GM12892 (cell line): ENCODE measurements around the gene CDCA4.
"Not testable (repeated sequence)": the region's sequence is repeated elsewhere in the genome, so short reads cannot be mapped to it uniquely, and the experiment has no call there.

ENCODE experiments used
- DNase-seq: peaks from one replicate; pipeline ENCODE4 v3.0.0; 2011; ENCODE audit not compliant: insufficient read length
- FAIRE-seq: peaks from 2 replicates; lab custom pipeline; 2011; peaks lifted over from hg19 to GRCh38; lab: Jason Lieb, UNC
- POLR2A ChIP-seq: IDR thresholded peaks from 2 replicates; pipeline ENCODE4 v1.6.1; 2011; ENCODE audit warnings: low read depth, low read length, control low read depth
- POLR2AphosphoS5 ChIP-seq: IDR thresholded peaks from 2 replicates; pipeline ENCODE4 v1.6.1; 2011; ENCODE audit warnings: low read depth, low read length, control low read depth
- TAF1 ChIP-seq: IDR thresholded peaks from 2 replicates; pipeline ENCODE4 v1.6.1; 2011; ENCODE audit warnings: low read depth, mild to moderate bottlenecking, control low read depth, low read length, borderline replicate concordance

The CDCA4 gene

DNA sequence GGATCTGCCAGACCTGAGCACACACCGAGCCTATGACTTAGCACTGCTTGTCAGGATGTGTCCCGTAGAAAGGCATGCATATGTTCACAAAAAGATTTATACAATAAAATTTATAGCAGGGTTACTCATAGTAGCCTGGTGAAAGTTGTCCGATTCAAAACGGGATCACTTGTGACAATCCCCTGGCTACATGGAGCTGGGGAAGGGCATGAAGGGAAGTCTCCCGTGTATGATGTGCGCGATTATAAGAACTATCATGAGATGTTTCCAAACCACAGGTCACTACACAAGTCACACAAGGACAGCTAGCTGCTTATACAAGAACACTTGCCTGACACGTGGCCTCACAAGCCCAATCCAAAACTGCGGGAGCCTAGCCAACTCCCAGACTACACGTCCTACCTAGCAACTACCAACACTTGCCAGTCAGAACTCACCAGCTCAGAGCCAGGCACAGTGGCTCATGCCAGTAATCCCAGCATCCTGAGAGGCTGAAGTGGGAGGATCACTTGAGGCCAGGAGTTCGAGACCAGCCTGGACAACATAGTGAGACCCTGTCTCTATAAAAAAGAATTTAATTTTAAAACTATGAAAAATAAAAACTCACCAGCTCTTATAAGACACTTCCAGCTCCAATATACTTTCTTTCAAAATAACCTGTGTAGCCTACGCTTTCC lies 7.5 kb upstream of the CDCA4 start:
- FAIRE-seq = no peak

DNA sequence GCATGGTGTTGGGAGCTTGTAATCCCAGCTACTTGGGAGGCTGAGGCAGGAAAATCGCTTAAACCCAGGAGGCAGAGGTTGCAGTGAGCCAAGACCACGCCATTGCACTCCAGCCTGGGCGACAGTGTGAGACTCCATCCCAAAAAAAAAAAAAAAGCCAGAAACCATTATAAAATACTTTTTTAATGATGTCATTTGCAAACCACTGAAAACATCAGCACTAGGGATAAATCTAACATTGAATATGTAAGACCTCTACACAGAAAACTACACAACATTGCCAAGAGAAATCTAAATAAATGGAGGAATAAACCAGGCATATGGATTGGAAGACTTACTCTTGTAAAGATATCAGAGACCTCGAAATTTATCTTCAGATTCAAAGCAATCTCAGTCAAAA lies 6.8 kb upstream of the CDCA4 start:
- FAIRE-seq = not testable (repeated sequence)

More for the DNA sequence above, 7.5 kb upstream of the CDCA4 start:
- TF ChIP-seq POLR2A (no peak), TAF1 (no peak), POLR2AphosphoS5 (no peak)
- DNase-seq = no peak

DNA sequence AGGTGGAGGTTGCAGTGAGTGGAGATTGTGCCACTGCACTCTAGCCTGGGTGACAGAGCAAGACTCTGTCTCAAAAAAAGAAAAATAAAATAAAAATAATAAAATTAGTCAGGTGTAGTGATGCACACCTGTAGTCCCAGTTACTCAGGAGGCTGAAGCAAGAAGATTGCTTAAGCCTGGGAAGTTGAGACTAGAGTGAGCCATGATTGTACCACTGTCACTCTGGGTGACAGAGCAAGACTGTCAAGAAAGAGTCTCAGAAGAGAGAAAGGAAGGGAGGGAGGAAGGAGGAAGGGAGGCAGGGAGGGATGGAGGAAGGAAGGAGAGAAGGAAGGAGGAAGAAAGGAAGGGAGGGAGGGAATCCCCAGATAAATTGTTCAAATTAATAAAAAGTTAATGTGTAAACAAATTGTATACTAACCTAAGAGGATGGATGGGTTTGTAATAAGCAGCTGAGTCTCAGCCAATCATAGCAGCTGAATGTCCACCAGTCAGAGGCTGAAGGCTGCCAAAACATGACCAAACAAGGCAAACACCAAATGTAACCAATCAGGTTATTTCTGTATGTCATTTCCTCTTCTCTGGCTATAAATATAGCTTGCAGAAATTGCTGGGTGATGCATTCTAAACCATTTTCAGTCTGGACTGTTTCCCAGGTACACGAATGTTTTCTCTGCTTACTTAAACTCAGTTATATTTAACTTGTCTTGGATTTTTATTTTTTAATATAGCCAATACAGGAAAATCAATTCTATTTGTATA lies 6.1 kb upstream of the CDCA4 start:
- no peak for DNase-seq
- peak; percentile 38 for FAIRE-seq
- peak; percentile 62; the same call in 1 of the 2 replicates for TF ChIP-seq POLR2A
- TF ChIP-seq POLR2AphosphoS5 = peak; percentile 67; the same call in 1 of the 2 replicates
- TF ChIP-seq TAF1 = no peak

More for the DNA sequence above, 6.8 kb upstream of the CDCA4 start:
- not testable (repeated sequence) for DNase-seq

DNA sequence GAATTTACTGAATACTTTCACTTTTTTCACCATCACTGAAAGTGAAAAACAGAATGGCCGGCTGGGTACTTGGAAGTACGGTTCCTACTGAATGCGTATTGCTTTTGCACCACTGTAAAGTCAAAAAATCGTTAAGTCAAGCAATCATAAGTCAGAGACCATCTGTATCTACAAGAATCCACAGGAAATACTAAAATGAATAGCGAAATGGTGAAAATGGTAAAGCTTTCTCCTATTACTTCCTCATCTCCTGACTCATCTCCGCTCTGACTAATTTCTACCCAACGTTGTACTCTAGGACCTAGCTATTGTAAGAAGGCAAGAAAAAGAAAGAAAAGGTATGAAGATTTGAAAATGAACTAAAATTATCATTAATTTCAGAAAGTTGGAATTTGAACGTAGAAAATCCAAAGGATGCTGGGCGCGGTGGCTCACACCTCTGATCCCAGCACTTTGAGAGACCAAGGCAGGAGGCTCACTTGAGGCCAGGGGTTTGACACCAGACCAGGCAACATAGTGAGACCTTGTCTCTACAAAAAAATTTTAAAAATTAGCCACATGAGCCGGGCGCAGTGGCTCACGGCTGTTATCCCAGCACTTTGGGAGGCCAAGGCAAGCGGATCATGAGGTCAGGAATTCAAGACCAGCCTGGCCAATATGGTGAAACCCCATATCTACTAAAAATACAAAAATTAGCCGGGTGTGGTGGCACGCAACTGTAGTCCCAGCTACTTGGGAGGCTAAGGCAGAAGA lies 5.3 kb upstream of the CDCA4 start:
- no peak for FAIRE-seq
- no peak for DNase-seq

DNA sequence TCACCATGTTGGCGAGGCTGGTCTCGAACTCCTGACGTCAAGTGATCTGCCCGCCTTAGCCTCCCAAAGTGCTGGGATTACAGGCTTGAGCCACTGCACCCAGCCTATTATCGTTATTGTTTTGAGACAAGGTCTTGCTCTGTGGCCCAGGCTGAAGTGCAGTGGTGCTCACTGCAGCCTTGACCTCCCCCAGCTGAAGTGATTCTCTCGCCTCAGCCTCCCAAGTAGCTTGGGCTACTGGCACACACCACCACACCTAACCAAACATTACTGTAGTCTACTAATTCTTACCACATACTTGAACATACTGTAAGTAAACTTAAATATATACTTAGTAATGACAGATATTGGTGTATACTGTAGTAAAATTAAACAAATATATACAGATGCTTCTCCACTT lies 4.5 kb upstream of the CDCA4 start:
- DNase-seq = no peak
- TF ChIP-seq TAF1 (no peak), POLR2A (no peak), POLR2AphosphoS5 (no peak)
- FAIRE-seq = no peak

More for the DNA sequence above, 5.3 kb upstream of the CDCA4 start:
- TF ChIP-seq TAF1 (no peak), POLR2AphosphoS5 (no peak), POLR2A (no peak)

DNA sequence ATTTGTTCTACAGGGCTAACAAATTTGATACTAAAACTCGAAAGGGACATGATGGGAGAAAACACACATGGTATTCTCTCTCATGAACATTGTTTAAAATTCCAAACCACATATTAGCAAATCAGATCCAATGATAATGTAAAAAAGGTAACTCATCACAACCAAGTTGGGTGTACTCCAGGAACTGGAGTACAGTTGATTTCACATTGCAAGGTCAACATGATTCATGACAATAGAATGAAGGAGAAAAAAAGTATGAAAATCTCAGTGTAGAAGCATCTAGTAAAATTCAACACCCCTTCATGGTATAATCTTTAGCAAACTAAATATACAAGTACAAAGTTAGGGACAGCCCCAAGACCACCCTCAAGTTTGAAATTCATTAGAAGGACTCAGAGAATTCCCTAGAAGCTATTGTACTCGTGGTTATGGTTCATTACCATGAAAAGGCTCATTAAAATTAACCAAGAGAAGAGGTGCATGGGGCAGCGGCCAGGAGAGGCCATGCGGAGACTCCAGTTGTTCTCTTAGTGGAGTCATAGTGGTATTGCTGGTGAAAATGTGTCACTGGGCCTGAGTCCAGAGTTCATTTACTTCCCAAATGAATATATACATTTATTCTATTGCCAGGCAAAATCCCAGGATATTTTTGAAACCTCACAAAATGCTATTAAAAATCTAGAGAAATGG lies 3.1 kb upstream of the CDCA4 start:
- DNase-seq = no peak
- TF ChIP-seq POLR2A (no peak), TAF1 (no peak), POLR2AphosphoS5 (no peak)
- FAIRE-seq = no peak

DNA sequence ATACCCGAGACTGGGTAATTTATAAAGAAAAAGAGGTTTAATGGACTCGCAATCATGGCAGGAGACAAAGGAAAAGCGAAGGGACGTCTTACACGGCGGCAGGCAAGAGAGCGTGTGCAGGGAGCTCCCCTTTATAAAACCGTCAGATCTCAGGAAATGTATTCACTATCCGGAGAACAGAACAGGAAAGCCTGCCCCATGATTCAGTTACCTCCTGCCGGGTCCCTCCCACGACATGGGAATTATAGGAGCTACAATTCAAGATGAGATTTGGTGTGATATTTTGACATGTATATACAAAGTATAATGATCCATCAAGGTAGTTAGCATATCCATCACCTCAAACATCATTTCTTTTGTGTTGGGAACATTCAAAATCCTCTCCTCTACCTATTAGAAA lies 2.3 kb upstream of the CDCA4 start:
- FAIRE-seq = no peak
- TF ChIP-seq TAF1 (no peak), POLR2AphosphoS5 (no peak), POLR2A (no peak)
- no peak for DNase-seq

DNA sequence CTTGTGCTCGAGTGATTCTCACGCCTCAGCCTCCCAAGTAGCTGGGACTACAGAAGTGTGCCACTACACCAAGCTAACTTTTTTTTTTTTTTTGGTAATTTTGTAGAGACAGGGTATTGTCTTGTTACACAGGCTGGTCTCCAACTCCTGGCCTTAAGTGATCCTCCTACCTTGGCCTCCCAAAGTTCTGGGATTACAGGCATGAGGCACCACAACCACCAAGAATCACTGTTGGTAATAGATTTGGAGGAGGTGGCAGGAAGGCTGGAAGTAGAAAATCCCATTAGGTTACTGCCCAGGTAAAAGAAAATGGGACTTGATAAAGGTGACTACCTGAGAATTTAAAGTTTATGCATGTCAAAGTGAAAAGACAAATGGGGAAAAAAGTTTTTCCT lies 1.4 kb upstream of the CDCA4 start:
- FAIRE-seq = no peak
- TF ChIP-seq POLR2A = no peak
- TF ChIP-seq TAF1 = no peak
- TF ChIP-seq POLR2AphosphoS5 = no peak
- no peak for DNase-seq

DNA sequence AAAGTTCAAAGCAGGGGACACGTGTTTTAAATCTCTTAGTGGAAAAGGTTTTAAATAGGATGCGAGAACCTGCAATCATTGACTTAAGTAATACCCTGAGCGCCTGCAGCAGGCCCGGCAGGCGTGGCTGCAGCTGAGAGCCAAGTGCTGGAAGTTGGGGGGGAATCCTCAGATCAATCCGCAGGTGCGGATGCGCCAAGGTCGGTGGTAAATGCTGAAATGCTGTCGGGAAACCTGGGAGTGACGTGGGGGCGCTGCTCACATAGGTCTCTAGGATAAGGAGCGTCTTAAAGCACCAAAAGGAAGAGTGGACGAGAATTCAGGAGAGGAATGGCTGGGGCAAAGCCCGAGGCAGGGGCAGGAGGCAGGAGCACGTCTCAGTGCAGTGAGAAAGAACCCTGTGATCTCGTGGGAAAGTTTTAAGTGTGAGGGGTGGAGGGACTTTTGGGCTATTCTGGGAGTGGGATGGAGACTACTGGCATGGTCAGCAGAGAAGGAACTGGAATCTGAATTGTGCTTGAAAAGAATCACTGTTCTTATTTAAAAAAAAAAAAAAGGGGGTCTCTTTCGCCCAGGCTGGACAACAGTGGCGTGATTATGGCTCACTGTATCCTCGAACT lies 883 bp upstream of the CDCA4 start:
- FAIRE-seq = no peak

DNA sequence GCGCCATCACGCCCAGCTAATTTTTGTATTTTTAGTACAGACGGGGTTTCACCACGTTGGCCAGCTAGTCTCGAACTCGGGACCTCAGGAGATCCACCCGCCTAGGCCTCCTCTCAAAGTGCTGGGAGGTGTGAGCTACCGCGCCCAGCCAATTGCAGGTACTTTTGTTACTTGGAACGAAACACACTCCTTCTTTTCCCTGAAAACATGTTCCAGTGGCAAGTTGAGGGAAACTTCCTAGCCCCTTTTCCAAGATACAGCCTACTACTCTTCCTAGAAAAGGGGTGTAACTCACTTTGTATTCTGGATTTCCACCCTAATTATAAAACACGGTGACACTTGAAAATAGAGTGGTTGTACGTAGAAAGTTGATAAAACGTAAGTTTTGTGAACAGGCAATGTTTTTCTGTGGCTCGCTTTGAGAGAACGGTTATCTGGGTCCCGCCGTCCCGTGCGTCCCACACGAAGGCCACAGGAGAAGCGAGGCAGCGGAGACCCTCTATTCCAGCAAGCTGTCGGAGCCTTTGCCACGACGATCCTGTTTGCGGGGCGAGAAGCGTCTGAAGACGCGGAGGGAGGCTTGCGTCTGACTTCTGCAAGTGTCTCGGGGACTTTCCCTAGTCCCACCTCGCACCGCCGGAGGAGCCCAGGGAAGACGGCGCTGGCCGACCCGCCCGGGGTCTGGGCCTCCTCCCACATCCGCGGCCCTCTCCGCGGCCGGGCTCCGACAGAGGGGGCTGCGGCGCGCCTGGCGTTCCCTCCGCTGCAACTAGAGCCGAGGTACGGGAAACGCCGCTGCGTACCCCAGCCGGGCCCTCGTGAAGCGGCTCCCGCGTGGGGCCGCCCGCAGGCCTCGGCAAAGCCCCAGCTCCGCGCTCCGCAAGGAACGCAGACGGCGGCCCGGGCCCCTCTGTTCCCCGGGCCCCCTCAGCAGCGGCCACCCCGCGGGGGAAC lies 745 bp downstream of the CDCA4 start:
- DNase-seq = peak; percentile 53
- no peak for FAIRE-seq
- no peak for TF ChIP-seq POLR2A
- 0 out of 2 replicates have a peak, but pooled peaks have one; percentile 10 for TF ChIP-seq POLR2AphosphoS5

More for the DNA sequence above, 883 bp upstream of the CDCA4 start:
- TF ChIP-seq POLR2A (peak; percentile 23; the same call in 1 of the 2 replicates), TAF1 (no peak), POLR2AphosphoS5 (peak; percentile 58)
- DNase-seq = no peak

DNA sequence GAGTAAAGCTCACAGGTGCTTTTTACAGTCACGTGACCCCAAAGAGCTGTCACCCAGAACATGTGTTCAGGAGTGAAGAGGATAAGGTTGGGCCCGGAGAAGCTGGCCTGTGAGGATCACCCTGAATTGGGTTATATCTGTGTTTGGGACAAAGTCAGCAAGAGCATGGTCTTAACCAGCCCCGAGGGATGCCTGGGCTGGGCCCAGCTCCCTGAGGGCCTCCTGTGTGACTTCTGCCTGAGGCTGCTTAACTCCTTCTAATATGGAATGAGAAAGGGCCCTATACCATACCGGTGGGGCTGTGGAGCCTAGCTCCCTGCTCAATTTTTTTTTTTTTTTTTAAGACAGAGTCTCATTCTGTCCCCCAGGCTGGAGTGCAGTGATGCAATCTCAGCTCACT lies 2.5 kb downstream of the CDCA4 start:
- FAIRE-seq = no peak
- TF ChIP-seq TAF1 (no peak), POLR2AphosphoS5 (no peak), POLR2A (0 out of 2 replicates have a peak, but pooled peaks have one; percentile 6)
- DNase-seq = no peak
